Small intestine (tissue), 7 donors: ENCODE results near the gene SMS. TPM values are rescaled to one million over a fixed set of nuclear protein-coding genes. Genes with fewer than 3 reads are reported as not detected.

Experiments
- DNase-seq, 2 donors: peaks; one replicate each; pipeline versions ENCODE4 v3.0.0 to v3.0.0-alpha.2; 2013
- FAIRE-seq: peaks from 2 replicates; lab custom pipeline; 2012; peaks lifted over from hg19 to GRCh38; lab: Jason Lieb, UNC
- H3K27ac ChIP-seq, 3 donors: one replicate each; pipeline ENCODE4 v1.5.1; 2013; ENCODE audit warnings: low read length in 2 of 3, mild to moderate bottlenecking in 2 of 3, control low read depth in 1 of 3, inconsistent platforms in 1 of 3, low read depth in 1 of 3, moderate library complexity in 1 of 3
- H3K27me3 ChIP-seq, 3 donors: one replicate each; pipeline ENCODE4 v1.6.1; 2013; ENCODE audit warnings: low read length in 3 of 3, inconsistent platforms in 1 of 3; ENCODE audit not compliant: control insufficient read depth in 3 of 3, insufficient read depth in 3 of 3
- H3K36me3 ChIP-seq, 3 donors: one replicate each; pipeline ENCODE4 v1.6.1; 2013; ENCODE audit warnings: low read length in 3 of 3, inconsistent platforms in 1 of 3, low read depth in 1 of 3, mild to moderate bottlenecking in 1 of 3, moderate library complexity in 1 of 3; ENCODE audit not compliant: control insufficient read depth in 3 of 3, insufficient read depth in 2 of 3
- H3K4me1 ChIP-seq, 3 donors: one replicate each; pipeline ENCODE4 v1.6.1; 2013; ENCODE audit warnings: low read length in 2 of 3, inconsistent platforms in 1 of 3, low read depth in 1 of 3, mild to moderate bottlenecking in 1 of 3, moderate library complexity in 1 of 3; ENCODE audit not compliant: control insufficient read depth in 3 of 3, insufficient read depth in 2 of 3
- H3K4me3 ChIP-seq, 3 donors: one replicate each; pipeline ENCODE4 v1.5.1; 2013; ENCODE audit warnings: low read length in 3 of 3, control low read depth in 1 of 3, inconsistent platforms in 1 of 3, low read depth in 1 of 3, mild to moderate bottlenecking in 1 of 3, moderate library complexity in 1 of 3
- H3K9me3 ChIP-seq, 2 donors: one replicate each; pipeline ENCODE4 v1.6.1; 2013; ENCODE audit warnings: low read depth in 1 of 2, low read length in 1 of 2; ENCODE audit not compliant: control insufficient read depth in 2 of 2, insufficient read depth in 1 of 2
- WGBS, 3 donors: extraction: QIAGEN DNeasy Blood & Tissue Kit; methylation state at CpG; one replicate each; pipeline ENCODE4 v1.1.7; 2013; 5-methylcytosine and 5-hydroxymethylcytosine counted together
- polyA plus RNA-seq, 4 donors: library from polyadenylated mRNA; stranded (reverse) in 3 of 4; unstranded in 1 of 4; fragments of 200-250 nt in 3 of 4; fragments of 120-200 nt in 1 of 4; gene quantifications; one replicate each; pipeline versions ENCODE4 v1.2.1 to v1.2.3, GENCODE V29; 2013
- donor health status: healthy with polysubstance abuse.
- donor health status: control.
- donor health status: control.
- donor health status: Bipolar disorder and iron deficiency.
- donor health status: healthy.

SMS gene
- polyA plus RNA-seq, 4 donors = 60.3 to 89.2 (median 87.5) TPM

DNA sequence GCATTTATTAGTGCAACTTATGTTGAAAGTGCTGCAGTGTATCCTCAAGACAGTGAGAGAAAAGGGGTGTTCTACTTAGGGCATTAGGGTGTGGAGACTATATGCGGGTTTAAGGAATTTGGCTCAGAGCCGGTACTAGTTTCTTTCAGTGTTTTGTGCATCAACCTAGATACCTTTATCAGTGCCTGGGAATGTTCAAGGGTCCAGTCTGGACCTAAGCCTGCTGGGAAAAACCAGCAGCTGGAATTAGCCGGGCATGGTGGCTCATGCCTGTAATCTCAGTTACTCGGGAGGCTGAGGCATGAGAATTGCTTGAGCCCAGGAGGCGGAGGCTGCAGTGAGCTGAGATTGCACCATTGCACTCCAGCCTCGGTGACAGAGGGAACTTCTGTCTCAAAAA, 99.0 kb downstream of the SMS start:
- Histone ChIP-seq H3K4me1 (no peaks in the 10 kb centered on the region), H3K27ac (no peak overlapping the region), H3K27me3 (no peaks in the 10 kb centered on the region), H3K4me3 (no peak overlapping the region), H3K9me3 (no peaks in the 10 kb centered on the region), H3K36me3 (no peaks in the 10 kb centered on the region)
- WGBS, 3 donors = 78 to 85% (median 82%) methylated on average over 5 to 6 of the region's 6 CpGs
- no peak for DNase-seq
- no peak for FAIRE-seq

DNA sequence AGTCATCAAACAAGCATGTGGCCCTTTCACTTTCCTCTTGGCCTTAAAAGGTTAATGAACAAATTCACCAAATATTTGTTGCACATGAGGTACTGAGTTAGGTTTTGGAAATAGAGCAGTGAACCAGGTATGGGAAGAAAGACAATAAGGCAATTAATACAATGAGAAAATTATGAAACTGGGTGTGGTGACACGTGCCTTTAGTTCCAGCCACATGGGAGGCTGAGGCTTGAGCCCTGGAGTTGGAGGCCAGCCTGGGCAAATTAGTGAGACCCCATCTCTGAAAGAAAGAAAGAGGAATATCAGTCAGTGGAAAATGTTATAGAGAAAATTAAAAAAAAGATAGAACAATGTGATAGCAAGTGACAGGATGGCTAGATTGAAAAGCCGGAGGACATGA, 99.7 kb downstream of the SMS start:
- Histone ChIP-seq H3K4me3 (no peak overlapping the region), H3K36me3 (no peaks in the 10 kb centered on the region), H3K27ac (no peak overlapping the region), H3K4me1 (no peaks in the 10 kb centered on the region), H3K9me3 (no peaks in the 10 kb centered on the region), H3K27me3 (no peaks in the 10 kb centered on the region)
- FAIRE-seq (no peak), DNase-seq (no peak)
- 72 to 92% (median 90%) methylated on average over 2 of the region's 2 CpGs for WGBS, 3 donors

DNA sequence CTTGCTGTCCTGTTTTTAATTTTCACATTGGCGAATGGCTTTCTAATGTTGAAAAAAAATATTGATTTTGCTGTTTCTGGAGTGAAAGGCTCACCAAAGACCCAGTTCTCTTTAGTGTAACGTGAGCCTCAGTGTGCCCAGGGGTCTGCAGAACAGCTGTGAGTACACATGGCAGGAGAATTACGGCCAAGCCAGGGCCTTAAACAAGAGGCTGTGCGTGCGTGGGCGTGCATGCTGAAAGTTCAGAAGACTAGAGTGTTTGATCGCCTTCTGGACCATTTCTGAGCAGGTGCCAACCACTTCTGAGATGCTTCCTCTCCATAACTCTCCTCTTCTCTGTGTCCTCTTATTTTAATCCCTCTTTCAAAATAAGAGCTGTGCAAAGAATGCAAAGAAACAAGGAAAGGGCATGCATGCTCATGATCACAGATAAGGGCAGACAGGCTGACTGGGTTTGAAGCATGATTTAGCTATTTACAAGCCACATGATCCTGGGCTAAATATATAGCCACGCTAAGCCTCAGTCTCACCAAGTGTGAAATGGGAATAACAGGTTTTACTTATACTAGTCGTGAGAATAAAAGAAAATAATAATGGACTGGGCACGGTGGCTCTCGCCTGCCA, 101.5 kb downstream of the SMS start:
- no peaks in the 10 kb centered on the region for H3K36me3 ChIP-seq
- H3K9me3 ChIP-seq = no peaks in the 10 kb centered on the region
- 79 to 88% (median 79%) methylated on average over 11 of the region's 11 CpGs for whole genome bisulfite sequencing, 3 donors
- H3K4me1 ChIP-seq = no peaks in the 10 kb centered on the region
- no peaks in the 10 kb centered on the region for H3K27me3 ChIP-seq
- FAIRE-seq = no peak
- no peak overlapping the region for H3K27ac ChIP-seq
- H3K4me3 ChIP-seq = no peak overlapping the region
- DNase-seq = no peak

DNA sequence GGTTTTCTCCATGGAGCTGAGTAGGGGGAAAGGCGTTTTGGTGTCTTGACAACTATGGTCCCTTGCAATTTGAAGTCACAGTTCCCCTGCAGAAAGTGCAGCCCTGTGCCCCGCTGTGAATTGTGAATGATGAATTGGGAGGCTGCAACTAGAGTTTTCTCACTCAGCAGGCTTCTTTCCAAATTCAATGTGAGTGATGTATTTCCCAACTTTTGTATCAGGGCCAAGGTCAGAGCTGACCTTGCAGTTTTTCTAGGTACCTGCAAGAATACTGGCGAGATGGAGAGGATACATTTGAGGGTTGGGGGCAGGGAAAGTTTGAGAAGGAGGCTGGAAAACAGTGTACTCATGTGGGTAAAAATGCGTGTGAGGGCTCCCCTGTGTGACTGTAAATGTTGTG, 103.4 kb downstream of the SMS start:
- Histone ChIP-seq H3K9me3 (no peaks in the 10 kb centered on the region), H3K36me3 (no peaks in the 10 kb centered on the region), H3K4me1 (no peaks in the 10 kb centered on the region), H3K27me3 (no peaks in the 10 kb centered on the region), H3K4me3 (no peak overlapping the region), H3K27ac (no peak overlapping the region)
- no peak for FAIRE-seq
- DNase-seq = no peak
- WGBS, 3 donors = 48 to 86% (median 81%) methylated on average over 4 of the region's 4 CpGs

Other genes with a start within 250 kb of the SMS start
- gene SMPX, start 182.6 kb upstream of the SMS start, polyA plus RNA-seq = 1 to 10 TPM in 1 of 4 donors, under 1 TPM in 2, not detected in 1; 0.24 to 4.1 (median 0.78) TPM
- gene MBTPS2, start 101.1 kb upstream of the SMS start, polyA plus RNA-seq = 10 to 100 TPM in 1 of 4 donors, 1 to 10 TPM in 1, under 1 TPM in 2; 0.54 to 21.5 (median 3.1) TPM
- gene YY2, start 84.7 kb upstream of the SMS start, polyA plus RNA-seq = 1 to 10 TPM in 1 of 4 donors, under 1 TPM in 1, not detected in 2; 0.95 to 2.1 TPM
- gene PHEX, start 91.6 kb downstream of the SMS start, polyA plus RNA-seq = under 1 TPM; 0.31 to 0.67 (median 0.47) TPM